GM18502 (cell line): ENCODE results near the gene TGFBR2.
"Not testable (repeated sequence)": the region's sequence is repeated elsewhere in the genome, so short reads cannot be mapped to it uniquely, and the experiment has no call there.

Source experiments
- ATAC-seq: cut with Tn5 transposase; IDR thresholded peaks from one replicate; pipeline ENCODE4 v1.9.1; 2021; ENCODE audit warnings: mild to moderate bottlenecking; ENCODE audit not compliant: unreplicated experiment, poor library complexity

The TGFBR2 gene

DNA sequence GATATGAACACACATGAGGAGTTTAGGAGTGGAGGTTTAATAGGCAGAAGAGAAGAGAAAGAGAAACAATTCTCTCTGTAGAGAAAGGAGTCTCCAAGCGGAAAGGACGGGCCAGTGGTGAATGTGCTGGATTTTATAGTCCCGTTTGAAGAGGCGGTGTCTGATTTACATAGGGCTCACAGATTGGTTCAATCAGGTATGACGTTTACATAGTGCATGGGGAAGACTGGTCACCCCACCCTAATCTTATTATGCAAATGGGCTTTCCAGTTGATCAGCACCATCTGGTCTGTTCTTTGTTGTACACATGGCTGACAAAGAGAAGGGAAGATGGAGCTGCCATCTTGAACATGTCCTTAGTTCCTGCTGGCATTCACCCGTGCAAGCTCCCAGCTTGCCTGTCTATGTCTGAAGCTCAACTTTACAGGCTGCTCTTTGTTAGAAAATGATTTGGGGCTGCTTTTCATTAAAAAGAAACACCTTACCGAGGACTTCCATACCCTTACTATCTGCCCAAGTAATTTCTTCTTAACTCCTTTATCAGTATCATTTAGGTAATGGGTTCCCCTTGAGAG is 63.0 kb downstream of the TGFBR2 start:
- not testable (repeated sequence) for ATAC-seq

DNA sequence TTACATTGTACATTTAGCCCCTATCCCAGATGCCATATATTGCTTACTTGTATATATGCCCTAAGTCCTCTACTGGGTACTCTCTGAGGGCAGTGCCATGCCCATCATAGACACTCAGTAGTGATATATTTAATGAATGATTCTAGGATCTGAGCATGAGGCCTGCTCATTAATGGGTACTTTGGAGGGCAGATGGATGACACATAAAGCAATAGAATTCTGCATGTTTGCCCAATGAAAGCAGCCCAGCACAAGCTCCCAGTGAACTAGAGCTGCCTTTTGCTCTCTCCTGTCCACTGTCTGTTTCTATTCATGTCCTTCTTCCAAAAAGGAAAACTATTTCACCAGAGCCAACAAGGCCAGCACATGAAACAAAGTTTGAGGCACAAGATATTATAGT is 63.9 kb downstream of the TGFBR2 start:
- no peak for ATAC-seq

DNA sequence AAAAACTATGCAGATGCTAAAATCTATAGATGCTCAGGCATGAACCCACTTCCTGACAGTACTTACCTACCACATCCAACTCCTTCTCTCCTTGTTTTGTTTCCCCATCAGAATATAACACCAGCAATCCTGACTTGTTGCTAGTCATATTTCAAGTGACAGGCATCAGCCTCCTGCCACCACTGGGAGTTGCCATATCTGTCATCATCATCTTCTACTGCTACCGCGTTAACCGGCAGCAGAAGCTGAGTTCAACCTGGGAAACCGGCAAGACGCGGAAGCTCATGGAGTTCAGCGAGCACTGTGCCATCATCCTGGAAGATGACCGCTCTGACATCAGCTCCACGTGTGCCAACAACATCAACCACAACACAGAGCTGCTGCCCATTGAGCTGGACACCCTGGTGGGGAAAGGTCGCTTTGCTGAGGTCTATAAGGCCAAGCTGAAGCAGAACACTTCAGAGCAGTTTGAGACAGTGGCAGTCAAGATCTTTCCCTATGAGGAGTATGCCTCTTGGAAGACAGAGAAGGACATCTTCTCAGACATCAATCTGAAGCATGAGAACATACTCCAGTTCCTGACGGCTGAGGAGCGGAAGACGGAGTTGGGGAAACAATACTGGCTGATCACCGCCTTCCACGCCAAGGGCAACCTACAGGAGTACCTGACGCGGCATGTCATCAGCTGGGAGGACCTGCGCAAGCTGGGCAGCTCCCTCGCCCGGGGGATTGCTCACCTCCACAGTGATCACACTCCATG is 65.3 kb downstream of the TGFBR2 start:
- ATAC-seq, result no peak

DNA sequence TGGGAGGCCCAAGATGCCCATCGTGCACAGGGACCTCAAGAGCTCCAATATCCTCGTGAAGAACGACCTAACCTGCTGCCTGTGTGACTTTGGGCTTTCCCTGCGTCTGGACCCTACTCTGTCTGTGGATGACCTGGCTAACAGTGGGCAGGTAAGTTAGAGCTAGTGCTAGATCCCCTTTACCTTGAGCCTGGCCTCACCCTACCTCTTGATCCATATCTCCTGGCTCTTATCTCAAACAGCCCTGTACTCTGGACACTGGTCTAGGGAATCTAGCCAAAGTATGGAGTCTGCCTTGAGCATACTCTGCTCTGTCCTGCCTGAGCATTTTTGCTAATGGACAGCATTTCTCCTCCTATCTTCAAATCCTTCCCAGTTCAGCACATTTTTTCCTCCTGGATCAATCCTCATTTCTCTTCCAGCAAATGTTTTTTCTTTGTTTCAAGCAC is 65.9 kb downstream of the TGFBR2 start:
- ATAC-seq, result no peak

DNA sequence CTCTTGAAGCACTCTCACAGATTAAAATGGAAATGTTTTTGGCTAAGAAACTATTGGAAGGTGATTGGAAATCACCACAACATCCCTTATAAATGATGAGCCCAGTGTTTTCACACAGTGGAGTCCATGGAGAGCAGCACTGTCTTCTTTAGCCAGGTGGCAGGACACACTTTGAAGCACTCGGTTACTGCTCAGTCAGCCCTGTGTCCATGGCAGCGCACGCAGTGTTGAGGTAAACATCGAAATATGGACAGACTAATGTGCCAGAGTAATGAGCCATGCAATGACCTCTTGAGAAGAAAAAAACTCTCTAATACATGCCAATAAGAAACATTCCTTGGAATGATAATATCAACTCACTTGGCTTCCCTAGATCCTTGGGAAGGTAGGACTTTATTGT is 66.6 kb downstream of the TGFBR2 start:
- ATAC-seq, result no peak

DNA sequence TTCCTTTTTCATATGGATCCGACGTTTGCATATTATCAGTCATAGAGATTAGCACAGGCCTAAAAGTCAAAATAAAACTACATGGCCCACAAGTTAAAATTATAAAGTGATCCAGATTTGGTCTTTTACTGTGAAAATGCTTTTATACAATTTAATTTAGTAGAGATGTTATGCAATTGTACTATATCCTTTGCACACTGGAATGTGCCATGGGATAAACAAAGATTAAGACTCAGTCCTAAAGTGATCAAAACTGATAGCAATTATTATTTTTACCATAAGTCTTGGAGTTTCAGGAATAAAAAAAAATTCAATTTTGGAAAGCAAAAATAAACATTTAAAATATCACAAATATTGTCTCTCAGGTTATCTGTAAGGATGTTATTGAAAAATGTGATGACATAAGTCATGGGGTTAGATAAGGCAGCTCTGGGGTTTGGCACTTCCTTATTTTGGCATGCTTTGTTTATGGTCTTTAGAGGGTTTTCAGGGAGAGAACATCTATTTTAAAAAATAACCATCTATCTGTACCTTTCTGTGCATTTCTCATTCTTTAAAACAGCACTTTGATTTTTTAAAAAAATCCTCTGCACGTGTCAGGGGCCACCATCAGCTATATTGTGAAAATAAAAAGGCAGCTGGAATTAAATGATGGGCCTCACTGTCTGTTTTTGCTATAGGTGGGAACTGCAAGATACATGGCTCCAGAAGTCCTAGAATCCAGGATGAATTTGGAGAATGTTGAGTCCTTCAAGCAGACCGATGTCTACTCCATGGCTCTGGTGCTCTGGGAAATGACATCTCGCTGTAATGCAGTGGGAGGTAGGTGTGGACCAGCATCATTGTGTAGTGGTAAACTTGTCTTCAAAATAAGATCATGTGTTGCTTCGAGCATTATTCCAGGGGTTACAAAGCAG is 67.3 kb downstream of the TGFBR2 start:
- no peak for ATAC-seq

DNA sequence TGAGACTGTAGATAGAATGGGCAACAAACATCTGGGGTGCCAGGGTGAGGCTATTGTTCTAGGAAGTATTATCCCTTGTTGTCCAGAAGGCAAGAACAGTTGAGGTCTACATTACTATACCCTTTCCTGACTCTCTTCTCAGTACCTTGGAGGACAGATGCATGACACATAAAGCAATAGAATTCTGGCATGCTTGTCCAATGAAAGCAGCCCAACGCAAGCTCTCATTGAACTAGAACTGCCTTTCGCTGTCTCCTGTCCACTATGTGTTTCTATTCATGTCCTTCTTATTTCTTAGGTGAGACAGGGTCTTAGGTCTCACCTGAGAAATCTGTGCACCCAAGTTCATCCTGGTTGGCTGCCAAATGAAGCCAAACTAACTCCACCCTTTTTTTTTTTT is 68.6 kb downstream of the TGFBR2 start:
- ATAC-seq, result no peak

DNA sequence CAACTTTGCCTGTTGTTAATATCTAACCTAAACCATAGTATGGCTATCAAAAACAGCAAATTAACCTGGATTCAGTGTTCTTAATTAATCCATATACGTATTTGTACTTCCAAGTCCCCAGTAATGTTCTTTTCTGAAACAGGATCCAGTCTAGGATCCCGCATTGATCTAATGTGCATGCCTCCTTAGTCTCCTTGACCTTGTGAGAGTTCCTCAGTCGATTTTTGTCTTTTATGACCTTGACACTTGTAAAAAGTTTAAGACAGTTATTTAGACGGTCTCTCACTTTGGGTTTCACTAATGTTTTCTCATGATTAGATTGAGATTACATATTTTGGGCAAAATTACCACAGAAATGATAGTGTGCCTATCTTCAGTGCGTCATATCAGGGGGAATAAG is 69.4 kb downstream of the TGFBR2 start:
- ATAC-seq, result no peak

DNA sequence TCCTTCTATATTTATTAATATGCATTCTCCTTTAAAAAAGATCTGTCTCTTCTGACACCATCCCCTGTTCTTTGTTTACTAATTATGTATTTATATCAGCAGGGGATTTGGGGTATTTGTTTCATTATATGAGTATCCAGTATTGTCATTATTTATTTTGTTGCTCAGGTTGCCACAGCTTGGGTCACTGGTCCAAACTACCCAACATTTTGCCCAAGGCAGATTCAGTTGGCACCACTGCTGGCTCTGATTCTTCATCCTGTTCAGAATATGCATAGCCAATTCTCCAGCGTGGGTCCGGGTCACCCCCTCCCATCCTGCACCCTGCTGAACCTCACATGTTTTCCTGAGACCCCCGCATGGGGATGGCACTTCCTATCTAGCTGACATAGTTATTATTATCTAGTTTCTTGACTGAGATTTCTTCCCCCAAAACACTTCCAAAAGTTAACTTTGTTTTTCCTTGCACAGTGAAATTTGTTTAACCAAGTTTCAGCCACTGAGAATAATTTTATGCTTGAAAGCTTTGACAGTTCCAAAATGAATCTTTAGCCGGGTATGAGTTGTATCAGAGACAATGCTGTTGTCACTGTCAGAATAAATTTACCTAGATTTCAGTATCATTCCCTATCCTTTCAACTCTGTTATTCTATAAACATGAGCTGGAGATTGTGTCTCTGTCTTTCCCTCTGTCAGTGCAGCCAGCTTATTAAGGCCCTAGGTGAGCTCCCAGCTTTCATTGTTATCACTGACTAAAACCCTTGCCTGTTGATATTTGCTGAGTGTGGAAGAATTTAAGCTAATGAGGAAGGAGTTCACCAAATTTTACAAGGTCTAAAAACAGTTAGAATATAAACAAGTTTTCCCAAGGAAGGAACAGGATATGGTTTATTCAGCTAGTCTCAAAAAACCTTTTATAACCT is 70.3 kb downstream of the TGFBR2 start:
- ATAC-seq, result no peak

DNA sequence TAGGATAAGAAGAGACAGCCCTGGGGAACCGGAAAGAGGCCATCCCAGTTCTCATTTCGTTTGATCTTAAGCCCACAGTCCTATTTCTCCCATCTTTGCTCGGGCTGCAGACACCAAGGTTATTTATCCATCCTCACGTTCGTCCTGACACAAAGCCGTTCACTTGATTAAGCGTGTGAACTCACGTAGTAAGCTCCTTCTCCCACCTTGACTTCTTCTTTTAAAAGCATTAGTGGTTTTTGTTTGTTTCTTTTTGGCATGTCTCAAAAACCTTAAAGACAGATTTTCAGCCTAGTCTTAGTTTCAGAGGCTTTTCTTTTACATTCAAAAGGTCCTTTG is 70.9 kb downstream of the TGFBR2 start:
- ATAC-seq, result no peak

DNA sequence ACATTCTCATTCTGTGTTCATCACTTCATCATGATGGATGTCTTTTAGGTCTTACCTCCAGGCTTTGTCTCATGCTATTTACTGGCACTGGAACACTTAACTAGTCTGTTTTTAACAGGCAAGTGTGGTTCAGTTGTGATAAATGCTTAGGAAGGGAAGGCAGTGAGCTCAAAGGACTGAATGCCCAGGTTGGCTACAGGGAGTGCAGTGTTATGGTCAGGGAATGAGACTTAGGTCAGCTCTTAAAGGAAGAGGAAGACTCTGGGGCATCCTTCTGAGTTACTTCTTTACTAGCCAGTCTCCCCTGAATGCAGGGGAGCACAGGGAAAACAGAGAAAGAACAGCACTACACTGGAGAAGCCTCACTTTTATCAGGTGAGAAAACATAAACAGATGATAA is 72.6 kb downstream of the TGFBR2 start:
- ATAC-seq, result no peak

DNA sequence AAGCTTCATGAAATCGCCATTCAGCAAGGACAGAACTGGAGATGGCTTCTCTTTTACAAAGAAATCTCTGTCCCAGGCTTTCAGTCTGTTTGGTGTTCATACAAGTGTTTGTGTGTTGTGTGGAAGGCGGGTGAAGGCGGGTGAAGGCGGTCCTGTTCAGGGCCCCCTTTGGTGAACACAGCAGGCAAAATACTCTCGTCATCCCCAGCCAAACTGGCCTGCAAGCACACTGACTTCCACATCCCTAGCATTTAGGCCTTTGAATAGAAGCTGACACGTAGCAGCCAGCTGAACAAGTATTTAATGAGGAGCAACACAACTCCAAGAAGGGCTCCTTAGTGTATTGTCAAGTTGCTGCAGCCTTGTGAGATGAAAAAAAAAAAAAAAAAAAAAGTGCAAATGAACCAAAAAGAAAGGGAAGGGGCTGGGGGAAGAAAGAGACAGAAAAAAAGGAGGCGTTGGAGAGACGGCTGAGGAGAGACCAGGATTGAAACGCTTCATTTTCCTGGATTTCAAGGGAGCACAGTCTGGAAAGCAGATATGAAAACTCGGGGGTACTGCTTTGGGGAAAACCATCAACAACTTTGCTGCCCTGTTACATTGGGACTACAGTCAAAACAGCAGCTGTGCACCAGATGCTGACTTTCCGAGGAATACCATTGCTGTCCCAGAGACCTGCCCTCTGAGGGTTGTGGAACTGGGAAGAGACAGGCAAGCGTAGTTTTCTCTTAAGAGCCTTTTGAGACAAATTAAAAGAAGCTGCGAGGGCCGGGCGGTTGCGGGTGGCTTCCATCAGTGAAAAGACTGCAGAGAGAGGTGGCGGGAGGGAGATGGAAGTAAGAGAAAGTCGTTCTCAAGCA is 74.6 kb downstream of the TGFBR2 start:
- no peak for ATAC-seq

DNA sequence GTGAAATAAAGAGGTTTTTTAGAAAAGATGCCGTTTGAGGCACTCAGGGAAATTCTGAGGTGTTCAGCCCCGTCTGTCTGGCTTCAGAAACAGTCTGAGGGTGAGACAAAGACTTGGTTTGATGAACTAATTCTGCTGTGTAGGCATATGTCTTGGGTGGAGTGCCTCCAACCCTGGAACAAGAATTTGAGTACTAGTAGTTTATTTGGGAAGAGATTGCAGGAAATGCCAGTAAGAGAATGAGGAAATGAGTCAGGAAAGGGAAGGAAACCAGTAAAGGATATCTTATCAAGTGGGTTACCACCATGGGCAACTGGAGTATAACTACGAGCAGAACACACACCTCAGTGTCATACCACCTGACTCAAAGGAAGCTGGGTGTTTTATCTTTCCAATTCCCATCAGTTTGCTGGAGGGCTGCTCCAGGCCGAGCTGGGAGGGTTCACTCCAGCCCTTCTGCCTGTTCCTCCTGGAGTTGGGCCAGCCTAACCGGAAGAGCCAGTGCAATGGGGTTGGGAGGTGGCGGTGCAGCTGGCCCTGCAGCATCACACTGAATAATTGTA is 75.3 kb downstream of the TGFBR2 start:
- no peak for ATAC-seq

DNA sequence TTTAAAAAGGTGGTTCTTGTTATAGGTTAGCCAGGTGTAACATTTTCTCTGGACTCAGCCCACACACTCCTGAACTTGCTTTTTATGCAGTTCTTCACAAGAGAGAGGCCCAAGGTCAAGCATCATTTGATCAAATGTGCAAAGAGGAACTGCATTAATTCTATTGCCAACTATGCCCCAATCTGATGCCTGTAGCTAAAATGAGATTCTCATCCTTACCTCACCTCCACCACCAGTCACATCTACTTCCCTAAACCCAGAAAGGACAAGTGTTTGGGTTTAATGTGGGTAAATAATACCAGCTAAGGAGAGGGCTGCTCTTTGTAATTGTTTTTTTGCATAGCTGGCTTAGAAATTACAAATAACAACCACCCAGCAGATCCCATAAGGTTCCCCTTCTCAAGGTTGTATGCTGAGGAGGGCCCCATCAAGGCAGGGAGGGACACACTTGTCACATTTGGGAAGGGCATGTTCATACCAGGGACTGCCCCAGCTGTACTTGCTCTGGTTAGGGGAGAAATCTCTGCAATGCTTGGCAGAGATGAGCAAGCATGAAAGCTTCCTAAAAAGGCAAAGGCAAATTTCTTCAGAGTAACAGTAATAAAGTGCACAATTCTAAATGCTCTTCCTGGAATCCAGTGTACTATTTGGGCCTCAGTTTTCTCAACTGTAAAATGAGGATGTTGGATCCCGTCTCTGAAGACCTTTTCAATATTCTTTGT is 76.2 kb downstream of the TGFBR2 start:
- no peak for ATAC-seq

DNA sequence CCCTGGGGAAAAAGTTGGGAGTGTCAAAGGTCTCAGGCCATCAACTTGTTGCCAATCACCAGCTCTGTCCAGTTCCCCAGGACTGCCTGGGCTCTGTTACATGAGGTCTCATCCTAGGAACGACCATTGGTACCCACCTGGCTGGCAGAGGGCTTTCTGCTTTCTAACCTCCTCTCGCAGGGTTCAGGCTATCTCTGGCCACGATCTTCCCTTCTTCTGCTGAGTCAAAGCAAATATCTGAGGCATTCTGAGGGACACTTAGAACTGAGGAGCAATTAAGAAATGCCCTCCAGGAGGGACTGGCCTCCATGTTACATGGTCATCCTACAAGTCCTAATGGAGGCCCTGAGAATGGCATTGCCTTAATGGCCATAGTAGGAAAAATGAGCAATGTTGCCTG is 77.4 kb downstream of the TGFBR2 start:
- no peak for ATAC-seq

DNA sequence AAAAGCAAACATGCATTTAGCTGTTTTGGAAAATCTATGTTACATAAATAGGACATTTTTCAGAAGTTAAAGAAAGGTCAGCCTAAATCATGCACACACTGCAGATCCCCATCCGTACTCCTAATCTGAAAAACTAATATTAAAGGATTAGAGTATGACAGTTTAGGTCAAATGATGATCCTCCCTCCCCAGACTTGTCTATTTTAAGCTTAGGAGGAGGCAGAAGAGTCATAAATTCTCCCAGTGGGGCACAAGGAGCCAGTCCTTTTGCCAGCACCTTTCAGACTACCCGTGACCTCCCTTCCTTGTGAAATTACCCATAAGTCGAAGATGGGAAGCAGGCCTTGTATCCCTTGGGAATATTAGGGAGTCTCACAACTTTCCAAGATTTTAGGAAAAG is 78.0 kb downstream of the TGFBR2 start:
- ATAC-seq, result no peak

DNA sequence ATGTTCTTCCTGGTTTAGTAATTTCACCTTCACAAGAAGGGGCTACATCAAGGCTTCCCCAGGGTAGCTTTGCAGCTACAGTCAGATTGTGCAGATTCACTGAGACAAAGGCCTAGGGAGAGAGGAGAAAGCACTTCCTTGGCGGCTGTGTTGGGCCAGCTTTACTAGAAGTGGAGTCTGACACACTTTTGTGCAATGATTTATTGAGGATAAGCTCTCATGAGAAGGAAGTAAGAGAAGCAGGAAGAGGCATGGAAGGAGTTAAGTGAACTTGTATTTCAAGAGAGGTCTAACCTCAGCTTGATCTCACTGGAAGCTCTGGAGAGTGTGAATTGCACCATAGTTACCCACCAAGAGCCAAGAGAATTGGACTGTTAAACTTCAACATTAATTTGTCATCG is 78.9 kb downstream of the TGFBR2 start:
- no peak for ATAC-seq

DNA sequence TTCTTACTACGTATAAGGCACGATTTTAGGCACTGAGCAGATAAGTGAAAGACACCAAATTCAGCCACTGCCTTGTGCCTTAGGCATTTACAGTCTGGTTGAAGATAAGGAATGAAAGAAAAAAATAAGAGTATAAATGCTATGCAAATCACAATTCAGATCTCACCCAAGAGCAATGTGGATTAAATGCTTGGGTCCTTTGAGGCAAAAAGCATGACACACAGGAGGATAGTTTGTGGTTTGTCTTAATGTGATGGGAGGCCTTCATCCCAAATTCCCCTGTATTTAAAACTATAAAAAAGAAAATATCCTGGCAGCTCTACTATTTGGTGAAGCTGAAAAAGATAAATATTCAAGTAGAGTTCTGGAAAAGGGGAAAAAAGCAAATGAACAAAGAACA is 79.8 kb downstream of the TGFBR2 start:
- no peak for ATAC-seq
